Endometrium (tissue), 2 donors: ENCODE results near the gene ZNF667.

ENCODE experiments used
- FAIRE-seq: peaks from 2 replicates; lab custom pipeline; 2012; peaks lifted over from hg19 to GRCh38; lab: Jason Lieb, UNC
- donor health status: control.
- donor health status: control.

ZNF667 gene

GRCh38 chr19:56393119-56394012, 83.8 kb downstream of the ZNF667 start, which contains the start of gene ZNF582:
TSS of gene ZNF582 (minus strand) at chr19:56393534. CDS start at chr19:56391752, 1,782 bp downstream.
- peak; percentile 72 for FAIRE-seq
